ENCODE measurements around the gene C2orf74. TPM values are rescaled to one million over a fixed set of nuclear protein-coding genes. Genes with fewer than 3 reads are reported as not detected.

The C2orf74 gene
- 11.5 and 12.9 TPM in 2 replicates for total RNA-seq

GRCh38 chr2:61161888-61162287 is at the start of gene C2orf74:
C2orf74 (plus strand) TSS chr2:61162188; CDS start chr2:61162515, 327 bp downstream.

Other genes with a start within 250 kb of the C2orf74 start
- gene PEX13, start 144.5 kb upstream of the C2orf74 start, total RNA-seq: 44.1 and 52.7 TPM in 2 replicates
- 6.3 and 12.1 TPM in 2 replicates for gene PUS10, start 143.9 kb upstream of the C2orf74 start, total RNA-seq
- gene SANBR, start 96.3 kb upstream of the C2orf74 start, total RNA-seq: 13.0 and 14.0 TPM in 2 replicates

All from dermis lymphatic vessel endothelial cell (primary cell).